ENCODE results near the gene FUT2. TPM values are rescaled to one million over a fixed set of nuclear protein-coding genes. Genes with fewer than 3 reads are reported as not detected.
A peak's percentile ranks its signal among the peaks of the same experiment; 100 is the strongest.

Gene FUT2
- total and polyA plus RNA-seq, 2 of the 13 experiments (the other 11 are each of a cell fraction or from before 2014, with no cell fraction given), result 0.07 TPM; not detected in 1

DNA sequence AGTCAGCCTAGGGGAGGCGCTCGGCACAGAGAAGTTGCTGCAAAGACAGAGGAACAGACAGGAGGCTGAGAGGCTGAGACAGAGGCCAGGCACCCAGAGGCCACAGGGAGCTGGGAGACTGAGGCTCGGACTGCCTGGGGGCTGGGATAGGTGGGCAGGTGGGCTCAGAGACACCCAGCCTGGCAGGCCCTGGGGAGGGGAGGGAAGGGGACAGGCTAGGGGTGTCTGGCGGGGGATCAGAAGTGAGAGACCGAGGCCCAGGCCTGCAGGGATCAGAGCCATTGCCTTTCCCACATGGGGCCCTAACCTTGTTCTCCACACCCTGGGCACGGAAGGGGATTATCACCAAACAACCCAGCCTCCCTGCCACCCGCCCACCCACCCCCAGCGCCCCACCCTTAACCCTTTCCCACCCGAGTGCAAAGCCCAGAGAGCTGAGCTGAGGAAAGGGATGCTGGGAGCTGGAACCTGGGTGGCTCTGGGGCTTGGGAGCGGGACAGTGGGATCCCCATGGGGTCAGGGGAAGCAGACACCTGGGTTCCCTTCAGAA lies 24.2 kb upstream of the FUT2 start (continued):
- TF ChIP-seq, protein P1, sequence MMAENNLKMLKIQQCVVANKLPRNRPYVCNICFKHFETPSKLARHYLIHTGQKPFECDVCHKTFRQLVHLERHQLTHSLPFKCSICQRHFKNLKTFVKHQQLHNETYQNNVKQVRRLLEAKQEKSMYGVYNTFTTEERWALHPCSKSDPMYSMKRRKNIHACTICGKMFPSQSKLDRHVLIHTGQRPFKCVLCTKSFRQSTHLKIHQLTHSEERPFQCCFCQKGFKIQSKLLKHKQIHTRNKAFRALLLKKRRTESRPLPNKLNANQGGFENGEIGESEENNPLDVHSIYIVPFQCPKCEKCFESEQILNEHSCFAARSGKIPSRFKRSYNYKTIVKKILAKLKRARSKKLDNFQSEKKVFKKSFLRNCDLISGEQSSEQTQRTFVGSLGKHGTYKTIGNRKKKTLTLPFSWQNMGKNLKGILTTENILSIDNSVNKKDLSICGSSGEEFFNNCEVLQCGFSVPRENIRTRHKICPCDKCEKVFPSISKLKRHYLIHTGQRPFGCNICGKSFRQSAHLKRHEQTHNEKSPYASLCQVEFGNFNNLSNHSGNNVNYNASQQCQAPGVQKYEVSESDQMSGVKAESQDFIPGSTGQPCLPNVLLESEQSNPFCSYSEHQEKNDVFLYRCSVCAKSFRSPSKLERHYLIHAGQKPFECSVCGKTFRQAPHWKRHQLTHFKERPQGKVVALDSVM (CRISPR knock-in tag; IDR thresholded peaks at IDR 0.05), result peak; percentile 94
- TF ChIP-seq ZNF670 (CRISPR knock-in tag; IDR thresholded peaks at IDR 0.05; ENCODE audit: borderline replicate concordance), result no peak
- TF ChIP-seq, protein P2, sequence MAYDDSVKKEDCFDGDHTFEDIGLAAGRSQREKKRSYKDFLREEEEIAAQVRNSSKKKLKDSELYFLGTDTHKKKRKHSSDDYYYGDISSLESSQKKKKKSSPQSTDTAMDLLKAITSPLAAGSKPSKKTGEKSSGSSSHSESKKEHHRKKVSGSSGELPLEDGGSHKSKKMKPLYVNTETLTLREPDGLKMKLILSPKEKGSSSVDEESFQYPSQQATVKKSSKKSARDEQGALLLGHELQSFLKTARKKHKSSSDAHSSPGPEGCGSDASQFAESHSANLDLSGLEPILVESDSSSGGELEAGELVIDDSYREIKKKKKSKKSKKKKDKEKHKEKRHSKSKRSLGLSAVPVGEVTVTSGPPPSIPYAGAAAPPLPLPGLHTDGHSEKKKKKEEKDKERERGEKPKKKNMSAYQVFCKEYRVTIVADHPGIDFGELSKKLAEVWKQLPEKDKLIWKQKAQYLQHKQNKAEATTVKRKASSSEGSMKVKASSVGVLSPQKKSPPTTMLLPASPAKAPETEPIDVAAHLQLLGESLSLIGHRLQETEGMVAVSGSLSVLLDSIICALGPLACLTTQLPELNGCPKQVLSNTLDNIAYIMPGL (CRISPR knock-in tag; IDR thresholded peaks at IDR 0.05; ENCODE audit: borderline replicate concordance in 1 of 2, low read depth in 1 of 2), result no peak
- TF ChIP-seq, protein P3, sequence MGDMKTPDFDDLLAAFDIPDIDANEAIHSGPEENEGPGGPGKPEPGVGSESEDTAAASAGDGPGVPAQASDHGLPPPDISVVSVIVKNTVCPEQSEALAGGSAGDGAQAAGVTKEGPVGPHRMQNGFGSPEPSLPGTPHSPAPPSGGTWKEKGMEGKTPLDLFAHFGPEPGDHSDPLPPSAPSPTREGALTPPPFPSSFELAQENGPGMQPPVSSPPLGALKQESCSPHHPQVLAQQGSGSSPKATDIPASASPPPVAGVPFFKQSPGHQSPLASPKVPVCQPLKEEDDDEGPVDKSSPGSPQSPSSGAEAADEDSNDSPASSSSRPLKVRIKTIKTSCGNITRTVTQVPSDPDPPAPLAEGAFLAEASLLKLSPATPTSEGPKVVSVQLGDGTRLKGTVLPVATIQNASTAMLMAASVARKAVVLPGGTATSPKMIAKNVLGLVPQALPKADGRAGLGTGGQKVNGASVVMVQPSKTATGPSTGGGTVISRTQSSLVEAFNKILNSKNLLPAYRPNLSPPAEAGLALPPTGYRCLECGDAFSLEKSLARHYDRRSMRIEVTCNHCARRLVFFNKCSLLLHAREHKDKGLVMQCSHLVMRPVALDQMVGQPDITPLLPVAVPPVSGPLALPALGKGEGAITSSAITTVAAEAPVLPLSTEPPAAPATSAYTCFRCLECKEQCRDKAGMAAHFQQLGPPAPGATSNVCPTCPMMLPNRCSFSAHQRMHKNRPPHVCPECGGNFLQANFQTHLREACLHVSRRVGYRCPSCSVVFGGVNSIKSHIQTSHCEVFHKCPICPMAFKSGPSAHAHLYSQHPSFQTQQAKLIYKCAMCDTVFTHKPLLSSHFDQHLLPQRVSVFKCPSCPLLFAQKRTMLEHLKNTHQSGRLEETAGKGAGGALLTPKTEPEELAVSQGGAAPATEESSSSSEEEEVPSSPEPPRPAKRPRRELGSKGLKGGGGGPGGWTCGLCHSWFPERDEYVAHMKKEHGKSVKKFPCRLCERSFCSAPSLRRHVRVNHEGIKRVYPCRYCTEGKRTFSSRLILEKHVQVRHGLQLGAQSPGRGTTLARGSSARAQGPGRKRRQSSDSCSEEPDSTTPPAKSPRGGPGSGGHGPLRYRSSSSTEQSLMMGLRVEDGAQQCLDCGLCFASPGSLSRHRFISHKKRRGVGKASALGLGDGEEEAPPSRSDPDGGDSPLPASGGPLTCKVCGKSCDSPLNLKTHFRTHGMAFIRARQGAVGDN (CRISPR knock-in tag; IDR thresholded peaks at IDR 0.05), result no peak
- TF ChIP-seq ZBTB20 (CRISPR knock-in tag; IDR thresholded peaks at IDR 0.05; ENCODE audit: borderline replicate concordance, low read depth), result no peak
- no peak for TF ChIP-seq SYNCRIP (IDR thresholded peaks at IDR 0.05; ENCODE audit: insufficient read depth, low read depth, low read length)
- TF ChIP-seq HDAC1 (CRISPR knock-in tag; IDR thresholded peaks at IDR 0.05), result no peak
- TF ChIP-seq SALL1 (CRISPR knock-in tag; IDR thresholded peaks at IDR 0.05), result 0 out of 2 replicates have a peak, but pooled peaks have one; percentile 9
- no peak for TF ChIP-seq ARID2 (CRISPR knock-in tag; IDR thresholded peaks at IDR 0.05; ENCODE audit: borderline replicate concordance)
- TF ChIP-seq, protein P4, sequence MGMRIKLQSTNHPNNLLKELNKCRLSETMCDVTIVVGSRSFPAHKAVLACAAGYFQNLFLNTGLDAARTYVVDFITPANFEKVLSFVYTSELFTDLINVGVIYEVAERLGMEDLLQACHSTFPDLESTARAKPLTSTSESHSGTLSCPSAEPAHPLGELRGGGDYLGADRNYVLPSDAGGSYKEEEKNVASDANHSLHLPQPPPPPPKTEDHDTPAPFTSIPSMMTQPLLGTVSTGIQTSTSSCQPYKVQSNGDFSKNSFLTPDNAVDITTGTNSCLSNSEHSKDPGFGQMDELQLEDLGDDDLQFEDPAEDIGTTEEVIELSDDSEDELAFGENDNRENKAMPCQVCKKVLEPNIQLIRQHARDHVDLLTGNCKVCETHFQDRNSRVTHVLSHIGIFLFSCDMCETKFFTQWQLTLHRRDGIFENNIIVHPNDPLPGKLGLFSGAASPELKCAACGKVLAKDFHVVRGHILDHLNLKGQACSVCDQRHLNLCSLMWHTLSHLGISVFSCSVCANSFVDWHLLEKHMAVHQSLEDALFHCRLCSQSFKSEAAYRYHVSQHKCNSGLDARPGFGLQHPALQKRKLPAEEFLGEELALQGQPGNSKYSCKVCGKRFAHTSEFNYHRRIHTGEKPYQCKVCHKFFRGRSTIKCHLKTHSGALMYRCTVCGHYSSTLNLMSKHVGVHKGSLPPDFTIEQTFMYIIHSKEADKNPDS (CRISPR knock-in tag; IDR thresholded peaks at IDR 0.05), result no peak
- TF ChIP-seq KLF6 (CRISPR knock-in tag; IDR thresholded peaks at IDR 0.05), result no peak
- peak; percentile 19; the same call in 1 of the 2 replicates for TF ChIP-seq ZNF652 (CRISPR knock-in tag; IDR thresholded peaks at IDR 0.05; ENCODE audit: borderline replicate concordance, low read depth)
- TF ChIP-seq ZNF205 (CRISPR knock-in tag; IDR thresholded peaks at IDR 0.05), result no peak
- TF ChIP-seq RXRB (CRISPR knock-in tag; IDR thresholded peaks at IDR 0.05; ENCODE audit: borderline replicate concordance), result no peak
- no peak for TF ChIP-seq ZNF569 (CRISPR knock-in tag; IDR thresholded peaks at IDR 0.05; ENCODE audit: borderline replicate concordance)
- TF ChIP-seq ELF3 (CRISPR knock-in tag; IDR thresholded peaks at IDR 0.05), result no peak
- no peak for TF ChIP-seq ZFP37 (CRISPR knock-in tag; IDR thresholded peaks at IDR 0.05; ENCODE audit: borderline replicate concordance)
- no peak for TF ChIP-seq ZNF260 (CRISPR knock-in tag; IDR thresholded peaks at IDR 0.05; ENCODE audit: borderline replicate concordance, low read depth)
- TF ChIP-seq ZFP1 (CRISPR knock-in tag; IDR thresholded peaks at IDR 0.05), result no peak
- no peak for TF ChIP-seq U2AF2 (IDR thresholded peaks at IDR 0.05; ENCODE audit: low read depth, low read length)
- TF ChIP-seq NFRKB (IDR thresholded peaks at IDR 0.05), result no peak
